Measurements from ENCODE around the gene TBL1Y.
"Not testable (repeated sequence)": the region's sequence is repeated elsewhere in the genome, so short reads cannot be mapped to it uniquely, and the experiment has no call there.

Gene TBL1Y

GRCh38 chrY:6974971-6975370 lies 64.5 kb downstream of the TBL1Y start:
- DNase-seq, result no peak

GRCh38 chrY:6977783-6978182 lies 67.3 kb downstream of the TBL1Y start:
- no peak for DNase-seq

GRCh38 chrY:6983221-6983620 lies 72.7 kb downstream of the TBL1Y start:
- no peak for DNase-seq

GRCh38 chrY:6987811-6988210 lies 77.3 kb downstream of the TBL1Y start:
- no peak for DNase-seq

GRCh38 chrY:6989886-6990620 lies 79.6 kb downstream of the TBL1Y start:
- no peak for DNase-seq

- no peak for DNase-seq
Measured at GRCh38 chrY:6992041-6992440, 81.5 kb downstream of the TBL1Y start.

GRCh38 chrY:6995987-6996386 lies 85.5 kb downstream of the TBL1Y start:
- DNase-seq, result no peak

GRCh38 chrY:6997503-6998066 lies 87.1 kb downstream of the TBL1Y start:
- no peak for DNase-seq

GRCh38 chrY:6999905-7000304 lies 89.4 kb downstream of the TBL1Y start:
- DNase-seq, result no peak

- DNase-seq, result no peak
Measured at GRCh38 chrY:7002581-7002980, 92.1 kb downstream of the TBL1Y start.

GRCh38 chrY:7007911-7008310 lies 97.4 kb downstream of the TBL1Y start:
- DNase-seq, result no peak

GRCh38 chrY:7008578-7009355 lies 98.3 kb downstream of the TBL1Y start:
- no peak for DNase-seq

GRCh38 chrY:7013051-7013450 lies 102.6 kb downstream of the TBL1Y start:
- DNase-seq, result no peak

GRCh38 chrY:7016521-7016920 lies 106.0 kb downstream of the TBL1Y start:
- no peak for DNase-seq

- no peak for DNase-seq
Measured at GRCh38 chrY:7017244-7018080, 107.0 kb downstream of the TBL1Y start.

GRCh38 chrY:7039037-7039436 lies 128.5 kb downstream of the TBL1Y start:
- DNase-seq, result no peak

- DNase-seq, result no peak
Measured at GRCh38 chrY:7040662-7041061, 130.2 kb downstream of the TBL1Y start.

- DNase-seq, result no peak
Measured at GRCh38 chrY:7041983-7042382, 131.5 kb downstream of the TBL1Y start.

- DNase-seq, result not testable (repeated sequence)
Measured at GRCh38 chrY:7052461-7052860, 142.0 kb downstream of the TBL1Y start.

- no peak for DNase-seq
Measured at GRCh38 chrY:7056886-7057285, 146.4 kb downstream of the TBL1Y start.

- no peak for DNase-seq
Measured at GRCh38 chrY:7078725-7079124, 168.2 kb downstream of the TBL1Y start.

- not testable (repeated sequence) for DNase-seq
Measured at GRCh38 chrY:7080548-7080947, 170.1 kb downstream of the TBL1Y start.

GRCh38 chrY:7085606-7086005 lies 175.1 kb downstream of the TBL1Y start:
- no peak for DNase-seq

Measured in NCI-H1417 (cell line).